ENCODE measurements around the gene CDH2.

DNA sequence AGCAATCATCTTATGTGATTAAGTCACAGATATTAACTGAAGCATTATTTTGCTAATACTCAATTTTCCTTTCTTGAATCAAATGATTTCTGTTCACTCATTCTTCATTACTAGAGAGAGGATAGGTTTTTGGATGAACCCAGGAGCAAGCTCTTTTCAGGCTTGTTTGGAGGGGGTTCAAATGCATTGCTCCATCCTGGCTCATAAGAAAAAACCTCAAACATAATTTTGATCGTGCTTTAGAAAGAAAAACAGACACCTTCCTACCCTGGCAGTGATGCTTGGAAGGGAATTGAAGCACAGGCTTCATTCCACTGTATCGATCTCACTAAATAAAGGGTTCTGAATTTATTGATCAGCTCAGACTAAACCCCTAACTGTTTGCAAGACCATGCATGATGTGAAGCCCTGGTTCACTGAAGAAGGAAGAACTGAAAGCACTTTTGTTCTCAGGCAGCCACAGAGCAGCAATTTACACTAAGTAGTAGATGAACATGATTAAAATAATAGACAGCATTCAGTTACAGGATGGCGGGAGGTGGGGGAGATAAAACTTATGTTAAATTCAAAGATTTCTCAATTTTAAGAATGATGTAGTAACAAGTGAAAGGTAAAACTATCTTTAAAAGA is 53.4 kb downstream of the CDH2 start:
- TF ChIP-seq, protein P1, sequence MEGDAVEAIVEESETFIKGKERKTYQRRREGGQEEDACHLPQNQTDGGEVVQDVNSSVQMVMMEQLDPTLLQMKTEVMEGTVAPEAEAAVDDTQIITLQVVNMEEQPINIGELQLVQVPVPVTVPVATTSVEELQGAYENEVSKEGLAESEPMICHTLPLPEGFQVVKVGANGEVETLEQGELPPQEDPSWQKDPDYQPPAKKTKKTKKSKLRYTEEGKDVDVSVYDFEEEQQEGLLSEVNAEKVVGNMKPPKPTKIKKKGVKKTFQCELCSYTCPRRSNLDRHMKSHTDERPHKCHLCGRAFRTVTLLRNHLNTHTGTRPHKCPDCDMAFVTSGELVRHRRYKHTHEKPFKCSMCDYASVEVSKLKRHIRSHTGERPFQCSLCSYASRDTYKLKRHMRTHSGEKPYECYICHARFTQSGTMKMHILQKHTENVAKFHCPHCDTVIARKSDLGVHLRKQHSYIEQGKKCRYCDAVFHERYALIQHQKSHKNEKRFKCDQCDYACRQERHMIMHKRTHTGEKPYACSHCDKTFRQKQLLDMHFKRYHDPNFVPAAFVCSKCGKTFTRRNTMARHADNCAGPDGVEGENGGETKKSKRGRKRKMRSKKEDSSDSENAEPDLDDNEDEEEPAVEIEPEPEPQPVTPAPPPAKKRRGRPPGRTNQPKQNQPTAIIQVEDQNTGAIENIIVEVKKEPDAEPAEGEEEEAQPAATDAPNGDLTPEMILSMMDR (IDR thresholded peaks at IDR 0.05) = no peak
- no peak for TF ChIP-seq POLR2A (IDR thresholded peaks at IDR 0.05)
